Lower leg skin (tissue), 3 donors: ENCODE data around the gene NTRK3.

Experiments
- POLR2A ChIP-seq, 2 donors: fragments of 450-650 bp; IDR thresholded peaks; one replicate each; pipeline ENCODE4 v1.6.1; 2016 to 2017; ENCODE audit warnings: antibody characterized with exemption in 2 of 2, mild to moderate bottlenecking in 1 of 2, moderate library complexity in 1 of 2
- TF ChIP-seq, protein P1 (sequence below), 3 donors: fragments of 450-650 bp; IDR thresholded peaks; one replicate each; pipeline ENCODE4 v1.5.1; 2016; ENCODE audit warnings: antibody characterized with exemption in 3 of 3, mild to moderate bottlenecking in 3 of 3, moderate library complexity in 2 of 3

DNA sequence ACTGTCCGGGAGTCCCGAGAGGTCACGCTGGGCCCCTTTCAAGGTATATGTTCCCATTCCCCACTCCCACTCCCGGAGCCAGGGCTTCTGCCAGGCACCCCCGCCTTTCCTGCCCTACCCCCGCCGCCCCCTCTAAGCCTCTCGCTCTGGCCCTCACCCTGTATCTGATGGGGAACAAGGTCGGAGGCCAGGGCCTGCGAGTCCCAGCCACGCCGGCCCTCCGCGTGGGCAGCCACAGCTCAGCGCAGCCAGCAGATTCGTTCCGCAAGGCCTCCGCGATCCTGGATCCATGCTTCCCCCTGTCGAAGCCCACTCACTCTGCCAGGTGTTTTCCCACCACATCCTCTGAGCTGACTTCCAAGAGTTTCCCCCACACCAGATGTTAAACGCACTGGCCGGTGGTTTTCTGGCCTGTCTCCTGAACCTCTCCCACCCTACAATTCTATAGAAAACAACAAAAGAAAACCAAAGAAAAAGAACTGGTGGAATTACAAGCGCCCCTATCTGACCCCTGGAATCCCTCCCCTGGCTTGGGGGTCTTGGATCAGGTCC is 303.7 kb downstream of the NTRK3 start:
- TF ChIP-seq, protein P1, sequence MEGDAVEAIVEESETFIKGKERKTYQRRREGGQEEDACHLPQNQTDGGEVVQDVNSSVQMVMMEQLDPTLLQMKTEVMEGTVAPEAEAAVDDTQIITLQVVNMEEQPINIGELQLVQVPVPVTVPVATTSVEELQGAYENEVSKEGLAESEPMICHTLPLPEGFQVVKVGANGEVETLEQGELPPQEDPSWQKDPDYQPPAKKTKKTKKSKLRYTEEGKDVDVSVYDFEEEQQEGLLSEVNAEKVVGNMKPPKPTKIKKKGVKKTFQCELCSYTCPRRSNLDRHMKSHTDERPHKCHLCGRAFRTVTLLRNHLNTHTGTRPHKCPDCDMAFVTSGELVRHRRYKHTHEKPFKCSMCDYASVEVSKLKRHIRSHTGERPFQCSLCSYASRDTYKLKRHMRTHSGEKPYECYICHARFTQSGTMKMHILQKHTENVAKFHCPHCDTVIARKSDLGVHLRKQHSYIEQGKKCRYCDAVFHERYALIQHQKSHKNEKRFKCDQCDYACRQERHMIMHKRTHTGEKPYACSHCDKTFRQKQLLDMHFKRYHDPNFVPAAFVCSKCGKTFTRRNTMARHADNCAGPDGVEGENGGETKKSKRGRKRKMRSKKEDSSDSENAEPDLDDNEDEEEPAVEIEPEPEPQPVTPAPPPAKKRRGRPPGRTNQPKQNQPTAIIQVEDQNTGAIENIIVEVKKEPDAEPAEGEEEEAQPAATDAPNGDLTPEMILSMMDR (IDR thresholded peaks at IDR 0.05): no peak
- TF ChIP-seq POLR2A (IDR thresholded peaks at IDR 0.05): no peak
